ENCODE measurements around the gene NOC3L.
"Not testable (repeated sequence)": the region's sequence is repeated elsewhere in the genome, so short reads cannot be mapped to it uniquely, and the experiment has no call there.

The NOC3L gene

DNA sequence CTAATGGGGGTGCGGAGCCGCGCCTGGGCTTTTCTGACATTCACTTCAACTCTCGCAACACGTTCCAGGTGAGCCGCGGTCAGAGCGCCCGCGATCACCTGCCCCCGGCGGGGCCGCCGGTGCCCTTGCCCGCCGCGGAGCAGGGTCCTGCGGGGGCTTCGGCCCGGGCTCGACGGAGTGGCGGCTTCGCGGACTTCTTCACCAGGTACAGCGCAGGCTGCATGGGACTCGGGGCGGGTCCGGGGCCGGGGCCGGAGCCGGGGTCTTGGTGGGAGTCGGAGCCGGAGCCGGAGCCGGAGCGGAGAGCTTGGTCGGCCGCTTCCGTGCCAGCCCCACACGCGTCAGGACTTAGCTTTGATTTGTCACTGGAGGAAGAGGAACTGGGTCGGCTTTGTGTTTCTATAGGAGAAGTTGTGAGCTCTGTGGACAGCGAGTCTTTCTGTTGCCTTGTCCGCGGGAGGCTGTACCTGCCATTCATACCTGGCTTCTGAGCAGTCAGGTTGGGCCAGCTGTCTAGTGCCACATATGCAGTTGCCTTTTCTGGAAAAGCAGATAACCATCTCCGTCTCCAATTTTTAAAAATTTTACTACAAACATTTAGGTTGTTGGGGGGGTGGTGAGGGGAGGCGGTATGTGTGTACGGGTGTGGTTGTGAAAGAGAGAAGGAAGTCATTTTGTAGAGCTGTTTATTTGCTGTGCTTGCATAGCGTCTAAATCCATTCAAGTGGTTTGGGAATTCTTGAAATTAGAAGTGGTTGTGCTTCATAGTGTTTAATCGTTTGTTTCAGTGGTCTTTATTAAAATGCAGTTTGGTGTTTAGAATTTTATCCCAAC is 40.9 kb upstream of the NOC3L start:
- TF ChIP-seq, protein P1, sequence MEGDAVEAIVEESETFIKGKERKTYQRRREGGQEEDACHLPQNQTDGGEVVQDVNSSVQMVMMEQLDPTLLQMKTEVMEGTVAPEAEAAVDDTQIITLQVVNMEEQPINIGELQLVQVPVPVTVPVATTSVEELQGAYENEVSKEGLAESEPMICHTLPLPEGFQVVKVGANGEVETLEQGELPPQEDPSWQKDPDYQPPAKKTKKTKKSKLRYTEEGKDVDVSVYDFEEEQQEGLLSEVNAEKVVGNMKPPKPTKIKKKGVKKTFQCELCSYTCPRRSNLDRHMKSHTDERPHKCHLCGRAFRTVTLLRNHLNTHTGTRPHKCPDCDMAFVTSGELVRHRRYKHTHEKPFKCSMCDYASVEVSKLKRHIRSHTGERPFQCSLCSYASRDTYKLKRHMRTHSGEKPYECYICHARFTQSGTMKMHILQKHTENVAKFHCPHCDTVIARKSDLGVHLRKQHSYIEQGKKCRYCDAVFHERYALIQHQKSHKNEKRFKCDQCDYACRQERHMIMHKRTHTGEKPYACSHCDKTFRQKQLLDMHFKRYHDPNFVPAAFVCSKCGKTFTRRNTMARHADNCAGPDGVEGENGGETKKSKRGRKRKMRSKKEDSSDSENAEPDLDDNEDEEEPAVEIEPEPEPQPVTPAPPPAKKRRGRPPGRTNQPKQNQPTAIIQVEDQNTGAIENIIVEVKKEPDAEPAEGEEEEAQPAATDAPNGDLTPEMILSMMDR (IDR thresholded peaks at IDR 0.05; ENCODE audit: low read depth, low read length) = no peak
- peak overlapping the region; percentile 86 for H3K4me3 ChIP-seq (ENCODE audit: low read depth, low read length)

DNA sequence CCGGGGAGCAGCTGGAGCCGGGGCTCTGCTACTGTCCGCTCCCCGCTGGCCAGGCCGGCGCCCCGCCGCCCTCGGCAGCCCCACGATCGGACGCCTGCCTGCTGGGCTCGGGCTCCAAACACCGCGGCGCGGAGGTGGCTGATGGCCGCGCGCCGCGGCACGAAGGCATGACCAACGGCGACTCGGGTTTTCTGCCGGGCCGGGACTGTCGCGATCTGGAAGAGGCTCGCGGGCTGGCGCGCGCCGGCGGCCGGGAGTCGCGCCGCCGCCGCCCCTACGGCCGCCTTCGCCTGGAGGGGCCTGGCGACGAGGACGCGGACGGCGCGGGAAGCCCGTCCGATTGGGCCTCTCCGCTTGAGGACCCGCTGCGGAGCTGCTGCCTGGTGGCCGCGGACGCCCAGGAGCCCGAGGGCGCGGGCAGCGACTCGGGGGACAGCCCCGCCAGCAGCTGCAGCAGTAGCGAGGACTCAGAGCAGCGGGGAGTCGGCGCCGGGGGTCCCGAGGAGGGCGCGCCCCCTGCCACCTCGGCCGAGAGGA is 40.2 kb upstream of the NOC3L start:
- H3K4me3 ChIP-seq (ENCODE audit: low read depth, low read length) = peak overlapping the region; percentile 86
- TF ChIP-seq, protein P1 (IDR thresholded peaks at IDR 0.05; ENCODE audit: low read depth, low read length) = no peak

GRCh38 chr10:94402204-94402842 is 39.6 kb upstream of the NOC3L start, which contains the start of gene TBC1D12:
Gene TBC1D12 (plus strand): TSS chr10:94402541. CDS start chr10:94402614, 73 bp downstream.
- H3K4me3 ChIP-seq (ENCODE audit: low read depth, low read length) = peak within 1 kb of the TSS; percentile 86
- TF ChIP-seq, protein P1 (IDR thresholded peaks at IDR 0.05; ENCODE audit: low read depth, low read length) = no peak

GRCh38 chr10:94398762-94399161 is 36.0 kb upstream of the NOC3L start:
- TF ChIP-seq, protein P1 (IDR thresholded peaks at IDR 0.05; ENCODE audit: low read depth, low read length) = no peak
- no peak overlapping the region for H3K4me3 ChIP-seq (ENCODE audit: low read depth, low read length)

- TF ChIP-seq, protein P1 (IDR thresholded peaks at IDR 0.05; ENCODE audit: low read depth, low read length) = no peak
- no peak overlapping the region for H3K4me3 ChIP-seq (ENCODE audit: low read depth, low read length)
These were observed 35.0 kb upstream of the NOC3L start for GRCh38 chr10:94397549-94398370.

- H3K4me3 ChIP-seq (ENCODE audit: low read depth, low read length) = not testable (repeated sequence)
These were observed 29.4 kb upstream of the NOC3L start for GRCh38 chr10:94392117-94392516.

GRCh38 chr10:94385733-94386132 is 23.0 kb upstream of the NOC3L start:
- H3K4me3 ChIP-seq (ENCODE audit: low read depth, low read length) = not testable (repeated sequence)
